Transverse colon (tissue), 4 donors: ENCODE results near the gene ROBO1. TPM values are rescaled to one million over a fixed set of nuclear protein-coding genes. Genes with fewer than 3 reads are reported as not detected.

Experiments
- DNase-seq: peaks from one replicate; pipeline ENCODE4 v3.0.0-alpha.2; 2019
- H3K27ac ChIP-seq, 4 donors: fragments of 200-600 bp; sonication (generic); 2 replicates each; pipeline ENCODE4 v1.5.1; 2016 to 2018; ENCODE audit warnings: inconsistent platforms in 4 of 4
- H3K27me3 ChIP-seq: fragments of 200-600 bp; sonication (generic); 2 replicates; pipeline ENCODE4 v1.5.1; 2017; ENCODE audit warnings: inconsistent platforms
- H3K36me3 ChIP-seq, 4 donors: fragments of 200-600 bp; sonication (generic); 2 replicates each; pipeline ENCODE4 v1.5.1; 2017 to 2019; ENCODE audit warnings: inconsistent platforms in 4 of 4
- H3K4me1 ChIP-seq, 4 donors: fragments of 200-600 bp; sonication (generic); 2 replicates each; pipeline ENCODE4 v1.5.1; 2017 to 2020; ENCODE audit warnings: inconsistent platforms in 4 of 4
- H3K4me3 ChIP-seq, 4 donors: fragments of 200-600 bp; sonication (generic); 1 replicate in 1 of 4; 2 replicates in 3 of 4; pipeline versions ENCODE4 v1.5.1 to v1.6.1; 2017 to 2019; ENCODE audit warnings: inconsistent platforms in 4 of 4
- H3K9me3 ChIP-seq, 2 donors: fragments of 200-600 bp; sonication (generic); 2 replicates each; pipeline ENCODE4 v1.5.1; 2017 to 2019; ENCODE audit warnings: inconsistent platforms in 2 of 2
- EP300 ChIP-seq: sonication (generic); formaldehyde crosslinking; IDR thresholded peaks from one replicate; pipeline ENCODE4 v1.6.1; 2017; ENCODE audit warnings: antibody characterized with exemption, low read depth
- POLR2A ChIP-seq: fragments of 450-650 bp; IDR thresholded peaks from one replicate; pipeline ENCODE4 v1.6.1; 2016; ENCODE audit warnings: antibody characterized with exemption, mild to moderate bottlenecking, moderate library complexity
- POLR2AphosphoS5 ChIP-seq, 3 donors: sonication (generic); formaldehyde crosslinking; IDR thresholded peaks; one replicate each; pipeline ENCODE4 v1.6.1; 2016; ENCODE audit warnings: antibody characterized with exemption in 3 of 3
- WGBS, 2 donors: methylation state at CpG; one replicate each; pipeline ENCODE4 v1.1.5; 2018; ENCODE audit warnings: low coverage in 1 of 2; 5-methylcytosine and 5-hydroxymethylcytosine counted together
- in situ Hi-C, 4 donors: fragments of 200-750 bp; cut with MboI; loops; one replicate each; pipeline versions ENCODE4 v1.15.0 to v1.15.1; 2017; ENCODE audit warnings: low sequenced_read_pairs in 3 of 4, low pct_ligation_motif_present in 1 of 4, low pct_unique_long_range_greater_than_20kb in 1 of 4
- intact Hi-C: fragments of 100-400 bp; cut with DNase I; formaldehyde crosslinking; loops from one replicate; pipeline ENCODE4 v1.15.1; 2023; ENCODE audit warnings: low total_unique reads
- total RNA-seq, 4 donors: library from RNA; depleted of rRNA; stranded (reverse); fragments of >200 nt; gene quantifications; one replicate each; pipeline ENCODE4 v1.1.0, GENCODE V29; 2016
- TF ChIP-seq, protein P1 (sequence below), 5 experiments: fragments of 200-600 bp in 3 of 5; fragments of 450-650 bp in 2 of 5; sonication (generic) in 3 of 5; IDR thresholded peaks; 1 replicate in 2 of 5; 2 replicates in 3 of 5; pipeline ENCODE4 v1.5.1; 2016 to 2017; ENCODE audit warnings: antibody characterized with exemption in 5 of 5, inconsistent platforms in 3 of 5, mild to moderate bottlenecking in 2 of 5, moderate library complexity in 1 of 5

ROBO1 gene
- total RNA-seq, 4 donors from 2014 or later = 7.6 to 68.7 (median 9.1) TPM

DNA sequence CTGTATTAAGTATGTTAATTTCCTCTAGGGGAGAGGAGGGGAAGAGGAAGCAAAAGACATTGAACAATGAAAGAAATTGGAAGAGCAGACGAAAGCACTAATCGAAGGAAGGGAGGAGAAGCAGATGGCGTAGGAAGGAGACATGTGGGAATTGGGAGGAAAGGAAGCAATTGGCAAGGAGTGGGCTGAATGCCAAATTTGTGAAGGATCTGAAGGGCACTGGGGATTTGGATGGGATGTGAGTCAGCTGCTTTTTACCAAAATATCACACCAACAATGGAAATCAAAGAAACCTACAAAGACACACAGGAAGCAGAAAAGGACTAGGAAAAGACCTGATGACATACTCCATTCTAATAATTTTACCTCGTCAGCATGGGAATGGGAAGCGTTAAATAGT lies 1029.8 kb downstream of the ROBO1 start:
- H3K27ac ChIP-seq = no peak overlapping the region
- no peaks in the 10 kb centered on the region for H3K9me3 ChIP-seq
- DNase-seq = no peak
- H3K36me3 ChIP-seq = no peaks in the 10 kb centered on the region
- no peak overlapping the region for H3K4me3 ChIP-seq
- TF ChIP-seq, protein P1, sequence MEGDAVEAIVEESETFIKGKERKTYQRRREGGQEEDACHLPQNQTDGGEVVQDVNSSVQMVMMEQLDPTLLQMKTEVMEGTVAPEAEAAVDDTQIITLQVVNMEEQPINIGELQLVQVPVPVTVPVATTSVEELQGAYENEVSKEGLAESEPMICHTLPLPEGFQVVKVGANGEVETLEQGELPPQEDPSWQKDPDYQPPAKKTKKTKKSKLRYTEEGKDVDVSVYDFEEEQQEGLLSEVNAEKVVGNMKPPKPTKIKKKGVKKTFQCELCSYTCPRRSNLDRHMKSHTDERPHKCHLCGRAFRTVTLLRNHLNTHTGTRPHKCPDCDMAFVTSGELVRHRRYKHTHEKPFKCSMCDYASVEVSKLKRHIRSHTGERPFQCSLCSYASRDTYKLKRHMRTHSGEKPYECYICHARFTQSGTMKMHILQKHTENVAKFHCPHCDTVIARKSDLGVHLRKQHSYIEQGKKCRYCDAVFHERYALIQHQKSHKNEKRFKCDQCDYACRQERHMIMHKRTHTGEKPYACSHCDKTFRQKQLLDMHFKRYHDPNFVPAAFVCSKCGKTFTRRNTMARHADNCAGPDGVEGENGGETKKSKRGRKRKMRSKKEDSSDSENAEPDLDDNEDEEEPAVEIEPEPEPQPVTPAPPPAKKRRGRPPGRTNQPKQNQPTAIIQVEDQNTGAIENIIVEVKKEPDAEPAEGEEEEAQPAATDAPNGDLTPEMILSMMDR (IDR thresholded peaks at IDR 0.05) = no peak
- TF ChIP-seq POLR2AphosphoS5 (IDR thresholded peaks at IDR 0.05) (no peak), POLR2A (no peak), EP300 (no peak)
- intact Hi-C loops = no loop called here
- WGBS, 2 donors = 62 to 80% methylated on average over 5 of the region's 5 CpGs
- in situ Hi-C loops = no loop called here
- H3K27me3 ChIP-seq = no peaks in the 10 kb centered on the region
- no peaks in the 10 kb centered on the region for H3K4me1 ChIP-seq

DNA sequence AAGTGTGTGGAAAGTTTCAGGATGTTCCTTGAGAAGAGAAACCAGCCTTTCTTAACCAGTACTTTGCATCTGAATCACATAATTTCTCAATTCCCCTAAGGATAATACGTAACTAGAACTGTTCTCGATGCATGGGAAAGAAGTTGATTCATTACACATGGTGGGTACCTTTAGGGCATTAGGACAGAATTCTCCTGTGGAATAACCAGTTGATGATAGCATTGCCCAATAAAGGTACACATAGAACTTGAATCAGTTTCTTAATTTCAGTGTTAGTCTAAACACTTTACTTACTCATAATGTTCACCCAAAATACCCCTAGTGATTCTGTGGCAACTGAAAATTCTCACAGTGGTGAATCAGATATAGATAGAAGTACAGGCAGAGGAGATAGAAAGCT lies 1030.9 kb downstream of the ROBO1 start:
- no peak for DNase-seq
- Histone ChIP-seq H3K4me1 (no peaks in the 10 kb centered on the region), H3K9me3 (no peaks in the 10 kb centered on the region), H3K27ac (no peak overlapping the region), H3K4me3 (no peak overlapping the region), H3K27me3 (no peaks in the 10 kb centered on the region), H3K36me3 (no peaks in the 10 kb centered on the region)
- WGBS, 2 donors = 87 to 91% methylated on average over 2 of the region's 2 CpGs
- in situ Hi-C loops (no loop called here), intact Hi-C loops (no loop called here)
- TF ChIP-seq POLR2A (no peak), EP300 (no peak), POLR2AphosphoS5 (IDR thresholded peaks at IDR 0.05) (no peak)
- TF ChIP-seq, protein P1 (IDR thresholded peaks at IDR 0.05) = no peak

DNA sequence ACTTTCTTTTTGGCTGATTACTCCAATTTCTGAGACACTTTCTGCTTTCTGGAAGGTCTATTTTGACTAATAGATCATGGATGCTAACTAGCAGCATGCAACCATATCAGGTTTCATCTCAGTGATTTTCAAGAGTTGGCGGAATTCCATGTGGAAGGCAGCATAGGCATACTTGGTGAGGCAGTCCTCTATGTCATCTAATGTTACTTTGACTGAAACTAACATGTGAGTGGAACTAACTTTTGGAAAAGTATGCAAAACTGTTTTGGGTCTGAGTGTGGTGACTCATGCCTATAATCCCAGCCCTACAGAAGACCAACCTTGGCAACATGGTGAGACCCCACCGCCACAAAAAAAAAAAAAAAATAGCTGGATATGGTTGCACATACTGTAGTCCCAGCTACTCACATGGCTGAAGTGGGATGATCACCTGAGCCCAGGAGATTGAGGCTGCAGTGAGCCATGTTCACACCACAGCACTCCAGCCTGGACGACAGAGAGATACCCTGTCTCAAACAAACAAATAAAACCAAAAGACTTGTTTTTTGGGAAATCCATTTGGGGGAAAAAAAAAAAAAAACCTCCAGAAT lies 1033.7 kb downstream of the ROBO1 start:
- H3K36me3 ChIP-seq = no peaks in the 10 kb centered on the region
- no peaks in the 10 kb centered on the region for H3K9me3 ChIP-seq
- TF ChIP-seq EP300 (no peak), POLR2AphosphoS5 (IDR thresholded peaks at IDR 0.05) (no peak), POLR2A (no peak)
- TF ChIP-seq, protein P1 (IDR thresholded peaks at IDR 0.05) = no peak
- 84 to 93% methylated on average over 2 to 3 of the region's 3 CpGs for WGBS, 2 donors
- in situ Hi-C loops = no loop called here
- no peak for DNase-seq
- H3K4me3 ChIP-seq = no peak overlapping the region
- no peak overlapping the region for H3K27ac ChIP-seq
- H3K4me1 ChIP-seq = no peaks in the 10 kb centered on the region
- no peaks in the 10 kb centered on the region for H3K27me3 ChIP-seq
- intact Hi-C loops = no loop called here

DNA sequence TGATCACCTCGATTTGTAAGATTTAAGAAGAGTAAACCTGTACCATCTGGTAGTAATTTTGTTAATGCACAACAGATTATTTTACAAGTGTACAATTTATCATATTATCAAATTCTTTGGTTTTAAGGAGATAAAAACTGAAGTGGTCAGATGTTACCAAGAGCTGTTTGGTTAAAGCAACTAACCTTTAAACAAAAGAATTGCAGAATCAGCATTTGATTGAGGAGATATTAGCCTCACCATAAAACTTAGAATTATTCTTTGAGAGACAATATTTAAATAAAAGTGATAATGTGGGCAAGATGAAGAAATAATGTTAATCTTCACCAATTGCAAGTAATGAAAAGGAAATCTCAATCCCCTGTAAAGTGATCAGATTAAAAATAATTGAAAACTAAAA lies 1034.9 kb downstream of the ROBO1 start:
- in situ Hi-C loops = no loop called here
- Histone ChIP-seq H3K36me3 (no peaks in the 10 kb centered on the region), H3K9me3 (no peaks in the 10 kb centered on the region), H3K27ac (no peak overlapping the region), H3K4me3 (no peak overlapping the region), H3K4me1 (peaks cover 0 to 9% (median 4%) of the 10 kb centered on the region in 4 donors), H3K27me3 (no peaks in the 10 kb centered on the region)
- intact Hi-C loops = no loop called here
- TF ChIP-seq POLR2AphosphoS5 (IDR thresholded peaks at IDR 0.05) = no peak
- TF ChIP-seq, protein P1 (IDR thresholded peaks at IDR 0.05) = no peak
- TF ChIP-seq EP300 = no peak
- TF ChIP-seq POLR2A = no peak
- no peak for DNase-seq
- 66 to 73% methylated on average over 1 of the region's 1 CpG for WGBS, 2 donors
